ENCODE results near the gene RASSF8. TPM values are rescaled to one million over a fixed set of nuclear protein-coding genes. Genes with fewer than 3 reads are reported as not detected.

RASSF8 gene
- total RNA-seq, 2 experiments from 2014 or later: not detected

DNA sequence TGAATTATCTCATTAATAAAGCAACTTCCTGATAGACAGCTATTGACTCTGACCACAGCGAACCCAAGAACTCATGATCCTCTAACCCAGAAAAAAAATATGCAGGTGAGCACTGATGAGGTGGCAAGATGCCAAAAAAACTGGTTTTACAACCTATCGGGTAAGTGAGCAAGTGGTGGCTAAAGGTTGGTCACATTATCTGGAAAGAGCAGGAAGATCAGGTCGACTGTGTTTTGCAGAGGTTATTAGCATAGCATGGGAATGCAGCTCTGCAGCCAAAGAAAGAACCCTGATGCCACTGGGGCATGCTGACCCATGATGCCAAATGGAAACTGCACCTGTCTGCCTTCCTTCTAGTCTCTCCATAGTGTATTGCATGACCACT, 142.9 kb downstream of the RASSF8 start:
- POLR2A ChIA-PET: no interaction called here
- no peak for TF ChIP-seq EZH2phosphoT487 (IDR thresholded peaks at IDR 0.05; ENCODE audit: borderline replicate concordance, low read depth, low read length)
- TF ChIP-seq, protein P1, sequence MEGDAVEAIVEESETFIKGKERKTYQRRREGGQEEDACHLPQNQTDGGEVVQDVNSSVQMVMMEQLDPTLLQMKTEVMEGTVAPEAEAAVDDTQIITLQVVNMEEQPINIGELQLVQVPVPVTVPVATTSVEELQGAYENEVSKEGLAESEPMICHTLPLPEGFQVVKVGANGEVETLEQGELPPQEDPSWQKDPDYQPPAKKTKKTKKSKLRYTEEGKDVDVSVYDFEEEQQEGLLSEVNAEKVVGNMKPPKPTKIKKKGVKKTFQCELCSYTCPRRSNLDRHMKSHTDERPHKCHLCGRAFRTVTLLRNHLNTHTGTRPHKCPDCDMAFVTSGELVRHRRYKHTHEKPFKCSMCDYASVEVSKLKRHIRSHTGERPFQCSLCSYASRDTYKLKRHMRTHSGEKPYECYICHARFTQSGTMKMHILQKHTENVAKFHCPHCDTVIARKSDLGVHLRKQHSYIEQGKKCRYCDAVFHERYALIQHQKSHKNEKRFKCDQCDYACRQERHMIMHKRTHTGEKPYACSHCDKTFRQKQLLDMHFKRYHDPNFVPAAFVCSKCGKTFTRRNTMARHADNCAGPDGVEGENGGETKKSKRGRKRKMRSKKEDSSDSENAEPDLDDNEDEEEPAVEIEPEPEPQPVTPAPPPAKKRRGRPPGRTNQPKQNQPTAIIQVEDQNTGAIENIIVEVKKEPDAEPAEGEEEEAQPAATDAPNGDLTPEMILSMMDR (conservative IDR thresholded peaks at IDR 0.05; ENCODE audit: low read length): no peak
- intact Hi-C loops (cut with micrococcal nuclease; ENCODE audit: unreplicated experiment): no loop called here
- no peak for DNase-seq (ENCODE audit: low spot score)
- Histone ChIP-seq H3K4me1 (ENCODE audit: insufficient read depth, low read length, poor library complexity, severe bottlenecking) (no peaks in the 10 kb centered on the region), H4K20me1 (ENCODE audit: insufficient read depth, low read length) (no peaks in the 10 kb centered on the region), H3K36me3 (ENCODE audit: insufficient read depth, low read length) (no peaks in the 10 kb centered on the region), H2AFZ (ENCODE audit: low read length) (no peak overlapping the region), H3K79me2 (ENCODE audit: insufficient read depth, low read depth, low read length) (no peaks in the 10 kb centered on the region), H3K9me2 (ENCODE audit: insufficient read depth, low read length) (no peaks in the 10 kb centered on the region), H3K4me3 (ENCODE audit: low read depth, low read length, poor library complexity, severe bottlenecking) (no peak overlapping the region), H3K4me2 (ENCODE audit: low read length) (no peak overlapping the region), H3K27ac (ENCODE audit: low read depth, low read length, poor library complexity, severe bottlenecking) (no peak overlapping the region), H3K9me3 (ENCODE audit: low read length) (no peaks in the 10 kb centered on the region)
- no TSS peak for BruUV-seq (replicated peaks)
- CTCF ChIA-PET (ENCODE audit: unreplicated experiment): no interaction called here

DNA sequence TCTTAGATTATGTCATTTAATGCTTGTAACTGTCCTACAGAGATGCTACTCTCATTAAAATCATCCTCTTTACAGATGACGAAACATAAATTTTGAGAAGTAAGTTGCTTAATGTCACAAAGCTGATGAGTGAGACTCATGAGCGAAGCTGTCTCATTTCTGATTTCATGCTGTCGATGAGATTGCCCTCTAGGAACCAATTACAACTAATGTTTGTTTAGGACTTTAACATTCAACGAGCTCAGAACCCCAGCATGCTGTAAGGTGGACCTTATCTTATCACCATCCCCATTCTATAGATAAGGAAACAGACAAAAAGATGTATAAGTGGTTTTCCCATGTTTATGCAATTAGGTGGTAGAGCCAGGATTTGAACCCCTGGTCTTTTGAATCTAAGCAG, 143.3 kb downstream of the RASSF8 start:
- H4K20me1 ChIP-seq (ENCODE audit: insufficient read depth, low read length): no peaks in the 10 kb centered on the region
- no peak overlapping the region for H3K27ac ChIP-seq (ENCODE audit: low read depth, low read length, poor library complexity, severe bottlenecking)
- no peaks in the 10 kb centered on the region for H3K79me2 ChIP-seq (ENCODE audit: insufficient read depth, low read depth, low read length)
- ChIA-PET CTCF (ENCODE audit: unreplicated experiment) (no interaction called here), POLR2A (no interaction called here)
- H3K9me2 ChIP-seq (ENCODE audit: insufficient read depth, low read length): no peaks in the 10 kb centered on the region
- intact Hi-C loops (cut with micrococcal nuclease; ENCODE audit: unreplicated experiment): no loop called here
- H3K36me3 ChIP-seq (ENCODE audit: insufficient read depth, low read length): no peaks in the 10 kb centered on the region
- H3K9me3 ChIP-seq (ENCODE audit: low read length): no peaks in the 10 kb centered on the region
- H3K4me2 ChIP-seq (ENCODE audit: low read length): no peak overlapping the region
- no peak for DNase-seq (ENCODE audit: low spot score)
- no peak for TF ChIP-seq EZH2phosphoT487 (IDR thresholded peaks at IDR 0.05; ENCODE audit: borderline replicate concordance, low read depth, low read length)
- TF ChIP-seq, protein P1 (conservative IDR thresholded peaks at IDR 0.05; ENCODE audit: low read length): no peak
- H2AFZ ChIP-seq (ENCODE audit: low read length): no peak overlapping the region
- no peaks in the 10 kb centered on the region for H3K4me1 ChIP-seq (ENCODE audit: insufficient read depth, low read length, poor library complexity, severe bottlenecking)
- no peak overlapping the region for H3K4me3 ChIP-seq (ENCODE audit: low read depth, low read length, poor library complexity, severe bottlenecking)
- BruUV-seq (replicated peaks): no TSS peak

DNA sequence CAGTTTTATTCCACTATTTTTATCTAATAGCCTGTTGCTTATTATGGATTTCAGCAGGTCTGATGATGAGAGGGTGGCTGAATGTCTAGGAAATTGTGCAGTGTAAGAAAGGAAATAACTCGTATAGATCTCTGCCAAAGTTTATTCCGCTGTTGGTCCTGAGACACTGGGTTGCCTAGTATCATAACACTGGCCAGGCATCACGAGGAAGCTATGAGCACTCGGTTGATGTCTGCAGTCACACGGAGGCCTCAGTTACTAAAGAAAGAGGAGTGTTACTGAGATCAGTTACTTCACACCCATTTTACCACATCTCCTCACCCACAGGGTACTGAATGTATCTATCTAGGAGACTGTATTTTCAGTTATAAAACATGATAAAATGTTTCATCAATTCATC, 144.5 kb downstream of the RASSF8 start:
- no peak for DNase-seq (ENCODE audit: low spot score)
- no peak overlapping the region for H3K27ac ChIP-seq (ENCODE audit: low read depth, low read length, poor library complexity, severe bottlenecking)
- H3K4me2 ChIP-seq (ENCODE audit: low read length): no peak overlapping the region
- no peaks in the 10 kb centered on the region for H3K79me2 ChIP-seq (ENCODE audit: insufficient read depth, low read depth, low read length)
- intact Hi-C loops (cut with micrococcal nuclease; ENCODE audit: unreplicated experiment): no loop called here
- no peaks in the 10 kb centered on the region for H3K9me2 ChIP-seq (ENCODE audit: insufficient read depth, low read length)
- BruUV-seq (replicated peaks): no TSS peak
- CTCF ChIA-PET (ENCODE audit: unreplicated experiment): no interaction called here
- no peaks in the 10 kb centered on the region for H3K9me3 ChIP-seq (ENCODE audit: low read length)
- POLR2A ChIA-PET: interaction anchor here (0.6 kb wide), 1 partner anchor 1717 kb away, joined by 7 read pairs; no protein-coding TSS in a partner anchor
- H3K4me3 ChIP-seq (ENCODE audit: low read depth, low read length, poor library complexity, severe bottlenecking): no peak overlapping the region
- no peaks in the 10 kb centered on the region for H3K36me3 ChIP-seq (ENCODE audit: insufficient read depth, low read length)
- no peaks in the 10 kb centered on the region for H3K4me1 ChIP-seq (ENCODE audit: insufficient read depth, low read length, poor library complexity, severe bottlenecking)
- H2AFZ ChIP-seq (ENCODE audit: low read length): no peak overlapping the region
- no peak for TF ChIP-seq EZH2phosphoT487 (IDR thresholded peaks at IDR 0.05; ENCODE audit: borderline replicate concordance, low read depth, low read length)
- TF ChIP-seq, protein P1 (conservative IDR thresholded peaks at IDR 0.05; ENCODE audit: low read length): no peak
- H4K20me1 ChIP-seq (ENCODE audit: insufficient read depth, low read length): no peaks in the 10 kb centered on the region

Measured in OCI-LY7 (cell line).